Activated CD8-positive, alpha-beta memory T cell treated with anti-CD3 and anti-CD28 coated beads for 4 hours (primary cell): ENCODE data around the gene RHOH.

ENCODE experiments used
- DNase-seq, 2 donors: peaks; one replicate each; pipeline ENCODE4 v3.0.0-alpha.2; 2020; ENCODE audit warnings: low read depth in 2 of 2

RHOH gene

DNA sequence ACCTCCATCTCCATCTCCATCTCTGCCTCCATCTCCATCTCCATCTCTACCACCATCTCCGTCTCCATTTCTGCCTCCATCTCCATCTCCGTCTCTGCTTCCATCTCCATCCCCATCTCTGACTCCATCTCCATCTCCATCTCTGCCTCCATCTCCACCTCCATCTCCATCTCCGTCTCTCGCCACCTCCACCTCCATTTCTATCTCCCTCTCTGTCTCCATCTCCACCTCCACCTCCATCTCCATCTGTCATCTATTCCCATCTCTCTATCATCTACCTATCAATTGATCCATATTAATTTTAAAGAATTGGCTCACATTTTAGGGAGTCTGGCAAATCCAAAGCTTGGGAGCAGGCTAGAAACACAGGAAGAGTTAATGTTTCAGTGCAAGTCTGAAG is 98.7 kb downstream of the RHOH start:
- DNase-seq: no peak
